Naive B cell (primary cell): ENCODE results near the gene SIAH1. TPM values are rescaled to one million over a fixed set of nuclear protein-coding genes. Genes with fewer than 3 reads are reported as not detected.
"Not testable (repeated sequence)": the region's sequence is repeated elsewhere in the genome, so short reads cannot be mapped to it uniquely, and the experiment has no call there.

Experiments used
- ATAC-seq, 2 donors: fragments of 150-1000 bp; cut with Tn5 transposase; 2 replicates each; pipeline ENCODE4 v1.10.0; 2021; ENCODE audit warnings: low read depth in 2 of 2, mild to moderate bottlenecking in 2 of 2, moderate library complexity in 2 of 2
- DNase-seq: peaks from one replicate; pipeline ENCODE4 v3.0.0; 2022
- H3K27ac Mint-ChIP-seq, 6 donors: one replicate each; pipeline ENCODE4 v1.8.0; 2020 to 2022; ENCODE audit warnings: mild to moderate bottlenecking in 6 of 6, mixed read lengths in 6 of 6, moderate library complexity in 5 of 6, inconsistent platforms in 2 of 6
- H3K27me3 Mint-ChIP-seq, 3 donors: one replicate each; pipeline ENCODE4 v1.8.0; 2021 to 2022; ENCODE audit warnings: mixed read lengths in 3 of 3, mild to moderate bottlenecking in 1 of 3
- H3K36me3 Mint-ChIP-seq, 2 donors: one replicate each; pipeline ENCODE4 v1.8.0; 2020 to 2022; ENCODE audit warnings: mixed read lengths in 2 of 2, inconsistent platforms in 1 of 2, mild to moderate bottlenecking in 1 of 2
- H3K4me1 Mint-ChIP-seq, 3 donors: one replicate each; pipeline ENCODE4 v1.8.0; 2020 to 2022; ENCODE audit warnings: mixed read lengths in 3 of 3, inconsistent platforms in 1 of 3, mild to moderate bottlenecking in 1 of 3, moderate library complexity in 1 of 3
- H3K4me3 Mint-ChIP-seq, 8 donors: one replicate each; pipeline ENCODE4 v1.8.0; 2020 to 2022; ENCODE audit warnings: mild to moderate bottlenecking in 8 of 8, mixed read lengths in 8 of 8, moderate library complexity in 8 of 8, inconsistent platforms in 2 of 8
- H3K9me3 Mint-ChIP-seq, 7 donors: one replicate each; pipeline ENCODE4 v1.8.0; 2020 to 2022; ENCODE audit warnings: mixed read lengths in 7 of 7, mild to moderate bottlenecking in 5 of 7, inconsistent platforms in 2 of 7, moderate library complexity in 1 of 7
- polyA plus RNA-seq, 6 donors: library from polyadenylated mRNA; unstranded; fragments of 300-500 nt; fragmentation: Illumina TruSeq; gene quantifications; one replicate each; pipeline ENCODE4 v1.2.3, GENCODE V29; 2021; ENCODE audit warnings: low read depth in 6 of 6

The SIAH1 gene
- polyA plus RNA-seq, 6 donors from 2014 or later = 17.2 to 31.9 (median 24.0) TPM

DNA sequence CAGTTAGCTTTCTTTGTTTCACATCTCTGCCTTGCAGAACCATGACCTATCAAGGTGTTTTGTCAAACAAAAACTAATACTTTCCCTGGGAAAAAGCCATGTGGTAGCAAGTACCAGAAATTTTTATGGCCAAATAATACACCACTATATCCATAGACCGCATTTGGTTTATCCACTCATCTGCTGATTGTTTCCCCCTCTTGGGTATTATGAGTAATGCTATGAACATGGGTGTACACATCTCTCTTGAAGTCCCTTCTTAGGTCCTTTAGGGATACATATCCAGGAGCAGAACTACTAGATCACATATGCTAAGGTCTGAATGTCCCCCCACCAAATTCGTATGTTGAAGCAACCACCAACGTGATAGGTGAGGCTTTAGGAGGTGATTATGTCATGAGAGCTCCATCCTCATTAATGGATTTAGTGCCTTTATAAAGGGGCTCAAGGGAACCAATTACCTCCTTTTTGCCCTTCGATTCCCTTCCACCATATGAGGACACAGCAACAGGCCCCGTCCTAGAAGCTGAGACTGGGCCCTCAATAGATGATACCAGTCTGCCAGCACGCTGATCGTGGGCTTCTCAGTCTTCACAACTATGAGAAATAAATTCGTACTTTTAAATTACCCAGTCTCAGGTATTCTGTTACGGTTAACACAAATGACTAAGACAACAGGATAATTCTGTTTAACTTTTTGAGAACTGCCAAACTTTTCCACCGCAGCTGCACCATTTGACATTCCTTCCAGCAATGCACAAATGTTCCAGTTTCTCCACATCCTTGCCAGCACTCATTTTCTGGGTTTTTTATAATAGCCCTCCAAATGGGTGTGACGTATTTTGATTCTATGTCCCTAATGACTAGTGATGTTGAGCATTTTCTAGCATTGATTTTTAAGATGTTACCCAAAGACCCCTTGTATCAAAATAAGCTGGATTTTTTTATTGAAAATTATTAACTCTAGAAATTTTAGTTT lies 30.0 kb downstream of the SIAH1 start:
- Mint-ChIP-seq H3K27ac (peak overlapping the region in 2 of 6 donors; percentile 12 to 16), H3K9me3 (no peaks in the 10 kb centered on the region), H3K36me3 (peaks cover 0 to 6% of the 10 kb centered on the region in 2 donors)

DNA sequence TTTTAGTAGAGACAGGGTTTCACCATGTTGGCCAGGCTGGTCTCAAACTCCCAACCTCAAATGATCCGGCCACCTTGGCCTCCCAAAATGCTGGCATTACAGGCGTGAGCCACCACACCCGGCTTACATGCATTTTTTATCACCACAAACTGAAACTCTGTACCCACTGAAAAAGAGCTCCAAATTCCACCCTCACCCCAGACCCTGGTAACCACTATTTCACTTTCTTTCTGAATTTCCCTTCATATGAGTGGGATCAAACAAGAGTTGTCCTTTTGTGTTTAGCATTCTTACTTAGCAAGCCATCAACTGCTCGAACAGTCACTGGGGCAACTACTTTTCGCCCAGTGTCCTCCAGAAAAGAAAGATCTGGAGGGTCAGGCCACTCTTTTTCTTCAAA lies 30.8 kb downstream of the SIAH1 start:
- not testable (repeated sequence) for H3K4me3 Mint-ChIP-seq, H3K27me3 Mint-ChIP-seq, H3K9me3 Mint-ChIP-seq, DNase-seq, ATAC-seq, H3K36me3 Mint-ChIP-seq
- Mint-ChIP-seq H3K27ac (peak overlapping the region in 1 of 6 donors; percentile 12), H3K4me1 (peaks cover 0 to 24% (median 20%) of the 10 kb centered on the region in 3 donors)

More for the DNA sequence above, 30.0 kb downstream of the SIAH1 start:
- ATAC-seq (no peak), DNase-seq (no peak)
- H3K27me3 Mint-ChIP-seq = no peaks in the 10 kb centered on the region
- no peak overlapping the region for H3K4me3 Mint-ChIP-seq
- H3K4me1 Mint-ChIP-seq = peaks cover 0 to 24% (median 20%) of the 10 kb centered on the region in 3 donors

DNA sequence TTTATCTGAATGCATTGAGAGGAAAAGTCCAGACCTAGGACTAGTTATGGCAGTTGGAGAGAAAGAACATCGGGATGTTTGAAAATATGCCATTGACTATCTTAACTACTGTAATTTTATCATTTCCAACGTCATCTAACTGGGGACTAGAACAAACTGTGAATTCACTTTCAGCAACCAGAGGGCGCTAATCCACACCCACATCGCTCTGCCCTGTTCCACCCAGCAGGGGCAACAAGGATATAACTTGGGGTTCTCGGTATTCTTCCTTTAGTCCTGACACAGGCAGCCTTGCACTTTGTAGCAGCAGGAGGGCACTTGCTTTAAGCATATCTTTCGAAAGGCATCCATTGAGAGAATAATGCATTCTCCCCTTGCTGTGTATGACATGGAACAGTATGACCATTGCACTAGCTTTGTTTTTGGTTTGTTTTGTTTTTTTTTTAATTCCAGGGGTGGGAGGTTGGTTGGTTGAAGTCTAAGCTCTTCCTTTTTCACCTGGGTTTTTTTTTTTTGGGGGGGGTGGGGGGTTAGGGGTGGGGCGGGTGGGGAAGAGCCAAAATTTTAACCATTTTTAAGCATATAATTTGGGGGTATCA lies 31.5 kb downstream of the SIAH1 start:
- peak overlapping the region in 5 of 6 donors; percentile 11 to 83 (median 42) for H3K27ac Mint-ChIP-seq
- H3K4me1 Mint-ChIP-seq = peaks cover 0 to 24% (median 20%) of the 10 kb centered on the region in 3 donors
- peak overlapping the region in 2 of 8 donors; percentile 5 to 32 for H3K4me3 Mint-ChIP-seq
- no peaks in the 10 kb centered on the region for H3K27me3 Mint-ChIP-seq
- peak; percentile 67 for DNase-seq
- peak; percentile 95 to 96 for ATAC-seq
- H3K9me3 Mint-ChIP-seq = no peaks in the 10 kb centered on the region
- peaks cover 0 to 10% of the 10 kb centered on the region in 2 donors for H3K36me3 Mint-ChIP-seq

DNA sequence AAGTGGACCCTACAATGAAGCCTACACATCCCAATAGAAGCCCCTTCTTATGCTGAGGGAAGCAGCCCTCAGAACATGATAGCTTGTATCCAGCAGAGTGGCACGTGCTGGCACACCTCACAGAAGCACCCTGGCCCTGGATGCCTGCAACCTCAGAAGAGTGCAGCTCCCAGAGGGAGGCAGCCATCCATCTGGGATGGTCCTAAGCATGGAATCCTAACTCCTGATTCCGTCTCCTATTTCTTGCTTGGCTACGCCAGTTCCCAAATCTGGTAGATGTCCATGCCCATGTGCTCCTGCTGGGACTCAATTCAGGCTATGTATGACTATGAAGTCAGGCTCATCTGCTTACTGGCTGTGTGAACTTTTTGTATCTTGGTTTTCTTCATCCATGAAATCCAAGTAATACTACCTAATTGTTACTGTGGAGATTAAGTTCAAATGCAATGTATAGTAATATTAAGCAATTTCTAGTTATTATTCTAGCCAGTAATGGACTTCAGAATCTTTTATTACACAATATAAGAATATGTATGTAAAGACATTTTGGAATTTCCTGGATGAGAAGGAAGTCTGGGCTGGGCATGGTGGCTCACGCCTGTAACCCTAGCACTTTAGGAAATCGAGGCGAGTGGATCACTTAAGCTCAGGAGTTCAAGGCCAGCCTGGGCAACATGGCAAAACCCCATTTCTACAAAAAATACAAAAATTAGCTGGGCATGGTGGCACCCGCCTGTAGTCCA lies 32.4 kb downstream of the SIAH1 start:
- Mint-ChIP-seq H3K9me3 (no peaks in the 10 kb centered on the region), H3K27ac (peak overlapping the region in 3 of 6 donors; percentile 28 to 78 (median 68)), H3K36me3 (peaks cover 0 to 8% of the 10 kb centered on the region in 2 donors), H3K27me3 (no peaks in the 10 kb centered on the region), H3K4me3 (peak overlapping the region in 2 of 8 donors; percentile 30 to 33), H3K4me1 (peaks cover 0 to 21% (median 20%) of the 10 kb centered on the region in 3 donors)
- ATAC-seq = no peak
- no peak for DNase-seq

DNA sequence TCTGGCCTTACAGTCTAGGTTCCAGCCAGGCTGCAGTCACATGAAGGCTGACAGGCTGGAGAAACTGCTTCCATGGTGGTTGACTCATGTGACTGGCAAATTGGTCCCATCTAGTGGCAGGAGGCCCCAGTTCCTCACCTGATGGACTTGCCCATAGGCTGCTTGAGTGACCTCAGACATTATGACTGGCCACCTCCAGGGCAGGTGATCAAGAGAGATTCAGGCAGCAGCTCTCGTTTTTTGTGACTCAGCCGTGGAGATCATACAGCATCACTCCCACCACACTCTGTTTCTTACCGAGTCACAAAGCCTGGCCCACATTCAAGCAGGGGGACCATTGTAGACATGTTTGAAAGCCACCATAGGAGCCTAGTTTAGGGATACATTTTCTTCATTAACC lies 34.5 kb downstream of the SIAH1 start:
- no peak for DNase-seq
- Mint-ChIP-seq H3K27ac (peak overlapping the region; percentile 20 to 88 (median 58)), H3K36me3 (peaks cover 0 to 4% of the 10 kb centered on the region in 2 donors), H3K4me1 (peaks cover 0 to 20% (median 13%) of the 10 kb centered on the region in 3 donors), H3K4me3 (no peak overlapping the region), H3K27me3 (no peaks in the 10 kb centered on the region), H3K9me3 (no peaks in the 10 kb centered on the region)
- no peak for ATAC-seq

DNA sequence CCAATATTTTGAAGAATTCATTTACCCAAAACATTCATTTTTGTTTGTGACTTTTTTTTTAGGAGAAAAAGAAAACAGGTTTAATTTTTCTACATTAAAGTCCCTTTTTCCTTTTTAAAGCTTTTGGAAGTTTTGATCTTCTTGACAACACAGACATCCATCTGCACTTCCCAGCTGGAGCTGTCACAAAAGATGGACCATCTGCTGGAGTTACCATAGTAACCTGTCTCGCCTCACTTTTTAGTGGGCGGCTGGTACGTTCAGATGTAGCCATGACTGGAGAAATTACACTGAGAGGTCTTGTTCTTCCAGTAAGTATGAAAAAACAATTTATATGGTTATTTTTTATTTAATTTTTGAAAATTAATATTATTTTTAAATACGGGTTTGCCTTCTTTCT lies 37.2 kb downstream of the SIAH1 start:
- H3K27me3 Mint-ChIP-seq = no peaks in the 10 kb centered on the region
- DNase-seq = no peak
- H3K4me3 Mint-ChIP-seq = no peak overlapping the region
- H3K27ac Mint-ChIP-seq = no peak overlapping the region
- peaks cover 0 to 4% of the 10 kb centered on the region in 2 donors for H3K36me3 Mint-ChIP-seq
- H3K4me1 Mint-ChIP-seq = peaks cover 0 to 10% (median 0%) of the 10 kb centered on the region in 3 donors
- H3K9me3 Mint-ChIP-seq = no peaks in the 10 kb centered on the region
- no peak for ATAC-seq

DNA sequence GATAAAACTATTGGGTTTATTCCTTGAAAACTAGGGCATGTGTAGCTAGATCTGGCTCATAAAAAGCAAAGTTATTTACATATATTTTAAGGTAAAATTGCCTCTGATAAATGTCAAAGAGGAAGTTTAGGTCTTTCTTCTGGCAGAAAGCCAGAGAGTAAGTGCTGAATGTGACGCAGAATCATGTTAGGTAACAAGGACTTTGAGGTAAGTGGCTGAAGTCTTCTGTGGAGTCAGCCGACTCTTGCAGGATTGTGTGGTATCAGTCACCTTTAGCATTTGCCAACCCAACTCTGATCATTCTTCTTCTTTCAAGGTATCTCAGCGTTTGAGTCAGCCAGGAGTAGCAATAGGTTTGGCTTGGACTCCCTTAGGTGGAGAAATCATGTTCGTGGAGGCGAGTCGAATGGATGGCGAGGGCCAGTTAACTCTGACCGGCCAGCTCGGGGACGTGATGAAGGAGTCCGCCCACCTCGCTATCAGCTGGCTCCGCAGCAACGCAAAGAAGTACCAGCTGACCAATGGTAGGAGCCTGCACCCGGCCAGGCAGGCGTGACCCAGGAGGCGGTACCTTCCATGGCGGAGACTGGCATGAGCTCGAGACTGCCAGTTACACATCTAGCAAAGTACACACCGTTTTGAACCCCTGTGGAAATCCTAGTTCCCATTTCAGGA lies 37.9 kb downstream of the SIAH1 start:
- H3K36me3 Mint-ChIP-seq = peaks cover 0 to 4% of the 10 kb centered on the region in 2 donors
- DNase-seq (no peak), ATAC-seq (peak in 1 of 2 donors; percentile 13)
- no peaks in the 10 kb centered on the region for H3K27me3 Mint-ChIP-seq
- peaks cover 0 to 10% (median 0%) of the 10 kb centered on the region in 3 donors for H3K4me1 Mint-ChIP-seq
- H3K27ac Mint-ChIP-seq = peak overlapping the region in 1 of 6 donors; percentile 65
- no peak overlapping the region for H3K4me3 Mint-ChIP-seq
- H3K9me3 Mint-ChIP-seq = no peaks in the 10 kb centered on the region

DNA sequence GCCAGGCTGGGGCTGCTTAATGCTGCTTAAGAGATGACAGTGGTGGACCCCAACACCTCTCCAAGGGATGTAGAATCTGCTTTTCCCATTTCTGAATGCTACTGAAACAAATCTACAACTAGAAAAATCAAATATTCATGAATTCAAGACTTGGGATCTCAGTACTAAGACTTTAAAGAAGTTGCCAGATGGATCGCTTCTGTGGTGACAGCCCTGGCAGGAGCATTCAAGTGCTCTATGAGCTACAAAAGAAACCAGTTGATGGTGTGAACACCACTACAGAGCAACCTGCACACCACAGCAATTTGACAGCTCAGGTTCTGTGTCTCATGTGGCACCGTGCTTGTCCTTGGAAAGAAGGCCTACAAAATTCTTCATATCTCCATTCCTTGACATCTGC lies 42.6 kb downstream of the SIAH1 start:
- H3K4me3 Mint-ChIP-seq = no peak overlapping the region
- H3K36me3 Mint-ChIP-seq = peaks cover 10 to 18% of the 10 kb centered on the region in 2 donors
- peaks cover 0 to 10% (median 4%) of the 10 kb centered on the region in 3 donors for H3K4me1 Mint-ChIP-seq
- ATAC-seq = no peak
- H3K9me3 Mint-ChIP-seq = no peaks in the 10 kb centered on the region
- H3K27me3 Mint-ChIP-seq = no peaks in the 10 kb centered on the region
- H3K27ac Mint-ChIP-seq = no peak overlapping the region
- no peak for DNase-seq

DNA sequence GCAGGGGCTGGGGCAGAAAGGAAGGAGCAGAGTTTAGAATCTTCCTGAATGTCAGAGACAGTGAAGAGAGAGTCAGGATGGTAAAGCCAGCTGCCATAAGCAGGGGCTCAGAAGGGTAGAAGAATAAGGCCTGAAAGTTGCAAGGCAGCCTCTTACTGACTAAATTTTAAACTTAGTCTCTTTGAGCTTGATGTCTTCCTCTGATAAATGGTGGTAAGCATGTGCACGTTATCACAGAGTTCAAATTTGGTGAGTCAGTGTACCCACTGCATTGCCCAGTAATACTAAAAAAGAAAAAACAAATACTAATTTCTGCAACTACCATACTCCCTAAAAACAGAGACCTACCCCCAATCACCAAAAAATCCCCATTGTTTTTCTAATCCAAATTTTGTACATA lies 45.2 kb downstream of the SIAH1 start:
- no peak for ATAC-seq
- peaks cover 0 to 4% (median 0%) of the 10 kb centered on the region in 3 donors for H3K4me1 Mint-ChIP-seq
- no peak for DNase-seq
- H3K4me3 Mint-ChIP-seq = no peak overlapping the region
- H3K9me3 Mint-ChIP-seq = no peaks in the 10 kb centered on the region
- peak overlapping the region in 1 of 6 donors; percentile 79 for H3K27ac Mint-ChIP-seq
- no peaks in the 10 kb centered on the region for H3K27me3 Mint-ChIP-seq
- peaks cover 10 to 18% of the 10 kb centered on the region in 2 donors for H3K36me3 Mint-ChIP-seq

DNA sequence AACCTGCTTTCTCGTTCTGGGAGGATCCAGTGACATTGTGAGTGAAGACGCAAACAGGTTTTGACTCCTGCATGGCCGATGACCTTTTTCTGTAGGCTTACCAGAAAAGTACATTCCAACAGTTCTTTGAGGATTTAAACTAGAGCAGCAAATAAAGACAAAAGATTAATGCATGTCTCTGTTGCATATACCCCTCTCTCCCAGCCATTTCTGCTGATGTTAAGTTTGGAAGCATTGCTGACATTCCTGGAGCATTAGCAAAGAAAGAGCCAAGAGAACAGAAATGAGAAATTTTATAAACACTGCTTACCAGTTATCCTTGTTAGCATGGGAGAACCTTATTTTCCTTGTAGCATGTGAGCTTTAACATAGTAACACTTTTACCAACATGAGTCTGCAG lies 49.3 kb downstream of the SIAH1 start:
- peaks cover 0 to 4% (median 0%) of the 10 kb centered on the region in 3 donors for H3K4me1 Mint-ChIP-seq
- H3K27me3 Mint-ChIP-seq = no peaks in the 10 kb centered on the region
- no peak for DNase-seq
- no peaks in the 10 kb centered on the region for H3K9me3 Mint-ChIP-seq
- ATAC-seq = no peak
- peaks cover 10 to 18% of the 10 kb centered on the region in 2 donors for H3K36me3 Mint-ChIP-seq
- peak overlapping the region in 1 of 6 donors; percentile 22 for H3K27ac Mint-ChIP-seq
- no peak overlapping the region for H3K4me3 Mint-ChIP-seq

DNA sequence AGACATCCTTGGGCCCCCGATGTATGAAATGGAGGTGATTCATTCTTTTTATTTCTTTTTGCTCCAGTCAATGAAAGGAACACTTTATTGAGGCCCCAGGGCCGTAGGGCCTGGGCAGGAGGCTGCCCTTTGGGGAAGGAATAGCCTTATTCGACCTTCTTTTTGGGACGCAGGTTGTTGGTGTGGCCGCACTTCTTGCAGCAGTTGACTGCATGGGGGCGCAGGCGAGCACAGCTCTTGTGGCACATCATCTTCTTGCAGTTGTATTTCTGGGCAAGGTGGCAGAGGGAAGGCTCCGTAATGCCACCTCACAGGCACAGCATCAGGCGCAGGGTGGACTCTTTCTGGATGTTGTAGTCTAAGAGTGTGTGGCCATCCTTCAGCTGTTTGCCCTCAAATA lies 50.9 kb downstream of the SIAH1 start:
- H3K9me3 Mint-ChIP-seq = no peaks in the 10 kb centered on the region
- peaks cover 0 to 10% of the 10 kb centered on the region in 2 donors for H3K36me3 Mint-ChIP-seq
- ATAC-seq (no peak), DNase-seq (no peak)
- no peak overlapping the region for H3K4me3 Mint-ChIP-seq
- no peaks in the 10 kb centered on the region for H3K27me3 Mint-ChIP-seq
- peak overlapping the region in 1 of 6 donors; percentile 69 for H3K27ac Mint-ChIP-seq
- H3K4me1 Mint-ChIP-seq = peaks cover 0 to 4% (median 0%) of the 10 kb centered on the region in 3 donors

DNA sequence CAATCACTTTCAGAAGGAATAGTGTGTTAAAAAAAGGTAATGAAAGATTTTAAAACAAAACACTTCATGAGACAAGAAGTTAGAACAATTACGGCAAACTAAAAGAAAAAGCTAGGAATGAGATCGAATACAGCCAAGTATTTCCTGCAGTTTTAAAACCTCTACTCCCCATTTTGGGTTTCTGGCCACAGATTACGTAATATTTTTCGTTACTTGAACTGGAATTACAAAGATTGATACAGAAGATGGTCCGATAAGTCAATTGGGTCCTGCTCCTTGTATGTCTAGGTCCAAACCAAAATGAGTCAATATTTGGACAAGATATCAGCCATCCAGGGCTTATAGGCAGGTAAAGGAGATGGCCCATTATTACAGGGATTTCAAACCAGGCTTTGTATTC lies 52.2 kb downstream of the SIAH1 start:
- Mint-ChIP-seq H3K4me3 (no peak overlapping the region), H3K9me3 (no peaks in the 10 kb centered on the region), H3K27me3 (no peaks in the 10 kb centered on the region), H3K27ac (peak overlapping the region in 2 of 6 donors; percentile 2 to 64), H3K4me1 (peaks cover 0 to 2% (median 0%) of the 10 kb centered on the region in 3 donors), H3K36me3 (peaks cover 0 to under 1% of the 10 kb centered on the region in 2 donors)
- no peak for DNase-seq
- no peak for ATAC-seq

DNA sequence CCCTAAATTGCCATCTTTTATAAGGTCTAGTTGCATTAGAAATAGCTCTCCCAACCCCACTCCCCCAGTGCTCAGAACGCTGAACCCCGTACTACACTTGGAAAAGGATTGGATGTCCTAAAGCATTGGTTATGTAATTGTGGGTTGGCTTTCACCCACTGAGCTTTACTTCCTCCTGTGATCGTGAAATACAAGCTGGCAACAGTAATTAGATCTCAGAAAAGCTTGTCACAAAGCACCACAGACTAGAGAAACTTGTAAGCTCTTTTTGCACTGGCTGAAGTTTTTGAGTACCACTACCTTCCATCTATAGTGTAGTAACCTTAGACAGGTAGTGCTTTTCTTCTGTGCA lies 54.4 kb downstream of the SIAH1 start:
- DNase-seq (no peak), ATAC-seq (no peak)
- peak overlapping the region in 1 of 6 donors; percentile 59 for H3K27ac Mint-ChIP-seq
- peaks cover 0 to 2% (median 0%) of the 10 kb centered on the region in 3 donors for H3K4me1 Mint-ChIP-seq
- H3K36me3 Mint-ChIP-seq = no peaks in the 10 kb centered on the region
- H3K9me3 Mint-ChIP-seq = no peaks in the 10 kb centered on the region
- H3K27me3 Mint-ChIP-seq = no peaks in the 10 kb centered on the region
- no peak overlapping the region for H3K4me3 Mint-ChIP-seq
